GM12892 (cell line): ENCODE measurements around the gene C5orf52.

Experiments
- POLR2A ChIP-seq: IDR thresholded peaks from 2 replicates; pipeline ENCODE4 v1.6.1; 2011; ENCODE audit warnings: low read depth, low read length, control low read depth
- POLR2AphosphoS5 ChIP-seq: IDR thresholded peaks from 2 replicates; pipeline ENCODE4 v1.6.1; 2011; ENCODE audit warnings: low read depth, low read length, control low read depth

GRCh38 chr5:157669701-157670097, 1.6 kb upstream of the C5orf52 start:
- TF ChIP-seq POLR2A (no peak), POLR2AphosphoS5 (no peak)
